ENCODE data around the gene HOATZ. TPM values are rescaled to one million over a fixed set of nuclear protein-coding genes. Genes with fewer than 3 reads are reported as not detected.

Gene HOATZ
- total RNA-seq, 4 donors from 2014 or later: not detected

DNA sequence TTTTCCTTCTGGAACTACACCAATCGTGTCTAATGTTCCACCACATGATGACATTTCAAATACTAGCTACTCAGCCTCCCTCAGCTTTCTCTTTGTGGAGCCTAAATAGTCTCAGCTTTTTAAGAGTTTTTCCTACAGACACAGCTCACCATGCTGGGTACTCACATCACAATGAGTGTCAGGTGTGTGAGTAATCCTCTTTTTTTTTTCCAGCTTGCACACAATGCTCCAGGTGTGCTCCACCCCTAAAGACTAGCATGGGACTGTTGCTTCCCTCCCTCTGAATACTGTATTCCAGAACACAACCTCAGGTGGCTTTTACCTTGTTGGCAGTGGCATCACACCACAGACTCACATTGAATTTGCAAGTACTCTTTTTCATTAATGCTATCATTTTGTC is 14.1 kb upstream of the HOATZ start:
- DNase-seq (ENCODE audit: low spot score) (no peak), ATAC-seq (ENCODE audit: low FRiP score) (no peak)
- TF ChIP-seq, protein P1, sequence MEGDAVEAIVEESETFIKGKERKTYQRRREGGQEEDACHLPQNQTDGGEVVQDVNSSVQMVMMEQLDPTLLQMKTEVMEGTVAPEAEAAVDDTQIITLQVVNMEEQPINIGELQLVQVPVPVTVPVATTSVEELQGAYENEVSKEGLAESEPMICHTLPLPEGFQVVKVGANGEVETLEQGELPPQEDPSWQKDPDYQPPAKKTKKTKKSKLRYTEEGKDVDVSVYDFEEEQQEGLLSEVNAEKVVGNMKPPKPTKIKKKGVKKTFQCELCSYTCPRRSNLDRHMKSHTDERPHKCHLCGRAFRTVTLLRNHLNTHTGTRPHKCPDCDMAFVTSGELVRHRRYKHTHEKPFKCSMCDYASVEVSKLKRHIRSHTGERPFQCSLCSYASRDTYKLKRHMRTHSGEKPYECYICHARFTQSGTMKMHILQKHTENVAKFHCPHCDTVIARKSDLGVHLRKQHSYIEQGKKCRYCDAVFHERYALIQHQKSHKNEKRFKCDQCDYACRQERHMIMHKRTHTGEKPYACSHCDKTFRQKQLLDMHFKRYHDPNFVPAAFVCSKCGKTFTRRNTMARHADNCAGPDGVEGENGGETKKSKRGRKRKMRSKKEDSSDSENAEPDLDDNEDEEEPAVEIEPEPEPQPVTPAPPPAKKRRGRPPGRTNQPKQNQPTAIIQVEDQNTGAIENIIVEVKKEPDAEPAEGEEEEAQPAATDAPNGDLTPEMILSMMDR (IDR thresholded peaks at IDR 0.05): no peak

DNA sequence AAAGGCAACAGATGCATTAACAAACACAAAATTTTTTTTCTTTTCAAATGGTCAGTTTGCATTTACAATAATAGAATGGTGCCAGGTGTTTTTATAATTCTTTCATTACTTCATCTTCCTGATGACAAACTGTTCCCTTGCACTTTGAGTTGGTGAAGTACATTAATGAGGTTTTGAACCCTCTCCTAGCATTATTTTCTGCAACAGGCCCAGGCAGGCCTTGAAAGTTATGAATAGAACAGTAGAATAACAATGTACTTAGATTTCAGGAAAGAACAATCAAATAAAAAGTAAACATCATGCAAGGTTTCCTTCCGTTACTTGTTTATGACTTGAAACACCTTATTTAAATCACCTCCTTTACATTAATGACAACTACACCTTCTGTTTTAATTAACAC is 12.0 kb upstream of the HOATZ start:
- DNase-seq (ENCODE audit: low spot score) (no peak), ATAC-seq (ENCODE audit: low FRiP score) (no peak)
- TF ChIP-seq, protein P1 (IDR thresholded peaks at IDR 0.05): no peak

DNA sequence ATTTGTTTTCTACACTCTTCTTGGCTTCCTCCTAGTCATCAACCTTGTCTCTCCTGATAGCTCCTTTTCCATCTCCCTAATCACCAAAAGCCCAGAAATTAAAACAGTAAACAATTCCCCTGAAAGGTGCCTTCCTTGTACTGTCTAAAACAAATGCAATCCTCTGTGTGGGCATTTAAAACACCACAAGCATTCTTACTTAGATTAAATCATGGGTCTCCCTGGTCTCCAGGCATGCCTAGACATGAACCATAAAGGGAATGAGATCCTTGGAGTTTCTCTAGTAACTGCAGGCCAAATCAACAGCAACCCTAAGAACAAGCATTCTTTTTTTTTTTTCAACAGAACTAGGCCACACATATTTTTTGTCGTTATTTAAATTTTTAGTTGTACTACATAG is 4.3 kb upstream of the HOATZ start:
- ATAC-seq (ENCODE audit: low FRiP score): no peak
- TF ChIP-seq, protein P1 (IDR thresholded peaks at IDR 0.05): no peak

DNA sequence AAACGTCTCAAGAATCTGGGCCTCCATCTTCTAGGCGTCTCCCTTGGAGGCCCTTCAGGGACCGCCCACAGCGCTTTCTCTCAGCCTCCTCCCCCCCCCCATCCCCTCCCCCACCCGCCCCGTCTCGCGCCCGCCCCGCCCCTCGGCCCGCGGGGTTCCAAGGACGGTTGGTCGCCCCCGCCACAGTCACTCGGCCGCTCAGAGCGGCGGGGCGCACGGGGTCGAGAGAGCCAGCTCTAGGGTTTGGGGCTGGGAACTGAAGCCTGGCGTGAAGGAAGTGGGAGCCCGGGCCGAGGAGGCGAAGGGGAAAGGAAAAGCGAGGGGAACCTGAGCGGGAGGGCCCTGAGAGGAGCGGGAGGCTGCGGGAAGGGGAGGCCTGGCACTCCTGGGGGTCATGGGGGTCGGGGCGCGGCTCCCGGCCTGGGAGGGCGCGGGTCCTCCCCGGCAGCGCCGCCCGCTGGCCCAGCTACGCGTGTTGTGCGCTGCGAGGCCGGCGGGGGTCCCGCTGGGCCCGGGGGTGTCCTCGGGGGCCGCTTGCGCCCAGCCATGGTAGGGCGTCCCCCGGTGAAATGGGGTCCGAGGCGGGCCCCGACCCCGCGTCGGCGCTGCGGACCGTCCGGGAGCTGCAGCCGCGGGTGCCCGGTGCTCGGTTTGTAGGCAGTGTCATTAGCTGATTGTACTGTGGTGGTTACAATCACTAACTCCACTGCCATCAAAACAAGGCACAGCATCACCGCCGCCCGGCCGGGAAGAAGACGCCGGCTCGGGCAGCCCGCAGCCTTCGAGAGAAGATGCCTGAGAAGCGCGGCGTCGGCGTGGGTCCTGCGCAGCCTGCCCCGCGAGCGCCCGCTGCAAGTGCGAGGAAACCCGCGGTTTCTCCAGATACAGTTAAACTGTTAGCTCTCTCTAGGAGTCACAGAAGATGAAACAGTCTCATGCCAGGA is 2.0 kb upstream of the HOATZ start, which contains the start of gene BTG4:
Gene BTG4 (minus strand): TSS at position 91 of the 944 bp plus-strand sequence. CDS start 13,610 bp downstream, outside the sequence.
- peak; percentile 57 for ATAC-seq (ENCODE audit: low FRiP score)
- TF ChIP-seq, protein P1 (IDR thresholded peaks at IDR 0.05): no peak
- no peak for DNase-seq (ENCODE audit: low spot score)

More for the DNA sequence above, 4.3 kb upstream of the HOATZ start:
- no peak for DNase-seq (ENCODE audit: low spot score)

GRCh38 chr11:111513240-111513605 is 1.4 kb upstream of the HOATZ start:
- TF ChIP-seq, protein P1 (IDR thresholded peaks at IDR 0.05): no peak
- ATAC-seq (ENCODE audit: low FRiP score) (peak; percentile 64), DNase-seq (ENCODE audit: low spot score) (no peak)

GRCh38 chr11:111515591-111515990 is 1.0 kb downstream of the HOATZ start:
- DNase-seq (ENCODE audit: low spot score) (no peak), ATAC-seq (ENCODE audit: low FRiP score) (no peak)
- TF ChIP-seq, protein P1 (IDR thresholded peaks at IDR 0.05): no peak

- DNase-seq (ENCODE audit: low spot score) (no peak), ATAC-seq (ENCODE audit: low FRiP score) (no peak)
- TF ChIP-seq, protein P1 (IDR thresholded peaks at IDR 0.05): no peak
These were observed 4.1 kb downstream of the HOATZ start for GRCh38 chr11:111518668-111519067.

All from omental fat pad (tissue), 4 donors.